T-helper 2 cell treated with Interferon-gamma antibody and Interleukin-4, amounts not matched to agents 5 μg/mL and 100 μg/mL, for 36 hours (primary cell): Measurements from ENCODE around the gene SCYL1.

ENCODE experiments used
- DNase-seq: peaks from one replicate; pipeline ENCODE4 v3.0.0; 2021; ENCODE audit warnings: low spot score
- H3K27ac Mint-ChIP-seq: one replicate; pipeline ENCODE4 v1.8.0; 2021; ENCODE audit warnings: mild to moderate bottlenecking, mixed read lengths
- H3K27me3 Mint-ChIP-seq: one replicate; pipeline ENCODE4 v1.8.0; 2021; ENCODE audit warnings: low read depth, mixed read lengths
- H3K36me3 Mint-ChIP-seq: one replicate; pipeline ENCODE4 v1.8.0; 2021; ENCODE audit warnings: low read depth, mixed read lengths
- H3K4me1 Mint-ChIP-seq: one replicate; pipeline ENCODE4 v1.8.0; 2021; ENCODE audit warnings: low read depth, mixed read lengths
- H3K4me3 Mint-ChIP-seq: one replicate; pipeline ENCODE4 v1.8.0; 2022; ENCODE audit warnings: mild to moderate bottlenecking, moderate library complexity, mixed read lengths
- H3K9me3 Mint-ChIP-seq: one replicate; pipeline ENCODE4 v1.8.0; 2021; ENCODE audit warnings: mixed read lengths

The SCYL1 gene

GRCh38 chr11:65498977-65499712, 25.7 kb upstream of the SCYL1 start, which contains the start of gene MALAT1:
Gene MALAT1, plus strand, starts transcription at chr11:65499045.
- peaks cover 5% of the 10 kb centered on the region for H3K27me3 Mint-ChIP-seq
- H3K9me3 Mint-ChIP-seq = no peaks in the 10 kb centered on the region
- H3K4me1 Mint-ChIP-seq = peaks cover 29% of the 10 kb centered on the region
- no peak within 1 kb of the TSS for H3K27ac Mint-ChIP-seq
- H3K4me3 Mint-ChIP-seq = no peak within 1 kb of the TSS
- H3K36me3 Mint-ChIP-seq = no peaks in the 10 kb centered on the region
- DNase-seq = peak; percentile 91

GRCh38 chr11:65499713-65500386, 25.0 kb upstream of the SCYL1 start:
- Mint-ChIP-seq H3K9me3 (no peaks in the 10 kb centered on the region), H3K36me3 (no peaks in the 10 kb centered on the region), H3K27ac (no peak overlapping the region), H3K4me1 (peaks cover 30% of the 10 kb centered on the region), H3K4me3 (no peak overlapping the region), H3K27me3 (peaks cover 5% of the 10 kb centered on the region)
- DNase-seq = no peak

GRCh38 chr11:65500387-65501185, 24.3 kb upstream of the SCYL1 start:
- Mint-ChIP-seq H3K36me3 (no peaks in the 10 kb centered on the region), H3K27ac (no peak overlapping the region), H3K9me3 (no peaks in the 10 kb centered on the region), H3K27me3 (peaks cover 5% of the 10 kb centered on the region), H3K4me1 (peaks cover 35% of the 10 kb centered on the region), H3K4me3 (no peak overlapping the region)
- peak; percentile 45 for DNase-seq

GRCh38 chr11:65501186-65501471, 23.8 kb upstream of the SCYL1 start:
- H3K27me3 Mint-ChIP-seq = peaks cover 5% of the 10 kb centered on the region

GRCh38 chr11:65501472-65502273, 23.2 kb upstream of the SCYL1 start:
- DNase-seq = no peak
- H3K9me3 Mint-ChIP-seq = no peaks in the 10 kb centered on the region
- H3K27me3 Mint-ChIP-seq = peaks cover 5% of the 10 kb centered on the region
- H3K4me1 Mint-ChIP-seq = peaks cover 40% of the 10 kb centered on the region
- H3K4me3 Mint-ChIP-seq = no peak overlapping the region
- H3K36me3 Mint-ChIP-seq = no peaks in the 10 kb centered on the region
- H3K27ac Mint-ChIP-seq = no peak overlapping the region

More at GRCh38 chr11:65501186-65501471, 23.8 kb upstream of the SCYL1 start:
- H3K36me3 Mint-ChIP-seq = no peaks in the 10 kb centered on the region
- no peaks in the 10 kb centered on the region for H3K9me3 Mint-ChIP-seq
- H3K27ac Mint-ChIP-seq = no peak overlapping the region
- H3K4me3 Mint-ChIP-seq = no peak overlapping the region
- DNase-seq = no peak
- H3K4me1 Mint-ChIP-seq = peaks cover 39% of the 10 kb centered on the region

GRCh38 chr11:65502274-65502554, 22.7 kb upstream of the SCYL1 start:
- Mint-ChIP-seq H3K4me3 (no peak overlapping the region), H3K27me3 (peaks cover 5% of the 10 kb centered on the region), H3K4me1 (peaks cover 41% of the 10 kb centered on the region), H3K27ac (no peak overlapping the region), H3K36me3 (no peaks in the 10 kb centered on the region), H3K9me3 (no peaks in the 10 kb centered on the region)
- DNase-seq = no peak

- no peaks in the 10 kb centered on the region for H3K9me3 Mint-ChIP-seq
- H3K27ac Mint-ChIP-seq = no peak overlapping the region
- H3K27me3 Mint-ChIP-seq = peaks cover 5% of the 10 kb centered on the region
- peaks cover 46% of the 10 kb centered on the region for H3K4me1 Mint-ChIP-seq
- no peak overlapping the region for H3K4me3 Mint-ChIP-seq
- H3K36me3 Mint-ChIP-seq = no peaks in the 10 kb centered on the region
- no peak for DNase-seq
These were observed 22.1 kb upstream of the SCYL1 start for GRCh38 chr11:65502555-65503367.

GRCh38 chr11:65503368-65503948, 21.4 kb upstream of the SCYL1 start:
- H3K27me3 Mint-ChIP-seq = peaks cover 5% of the 10 kb centered on the region
- H3K36me3 Mint-ChIP-seq = no peaks in the 10 kb centered on the region
- H3K4me3 Mint-ChIP-seq = no peak overlapping the region
- peaks cover 47% of the 10 kb centered on the region for H3K4me1 Mint-ChIP-seq
- no peak for DNase-seq
- no peaks in the 10 kb centered on the region for H3K9me3 Mint-ChIP-seq
- H3K27ac Mint-ChIP-seq = peak overlapping the region; percentile 88

GRCh38 chr11:65503949-65504673, 20.8 kb upstream of the SCYL1 start:
- Mint-ChIP-seq H3K9me3 (no peaks in the 10 kb centered on the region), H3K27ac (peak overlapping the region; percentile 88), H3K27me3 (peaks cover 5% of the 10 kb centered on the region), H3K36me3 (no peaks in the 10 kb centered on the region), H3K4me1 (peaks cover 47% of the 10 kb centered on the region), H3K4me3 (no peak overlapping the region)
- DNase-seq = no peak

GRCh38 chr11:65504674-65505465, 20.0 kb upstream of the SCYL1 start:
- peaks cover 5% of the 10 kb centered on the region for H3K27me3 Mint-ChIP-seq
- no peaks in the 10 kb centered on the region for H3K36me3 Mint-ChIP-seq
- no peak overlapping the region for H3K4me3 Mint-ChIP-seq
- peak overlapping the region; percentile 88 for H3K27ac Mint-ChIP-seq
- no peaks in the 10 kb centered on the region for H3K9me3 Mint-ChIP-seq
- H3K4me1 Mint-ChIP-seq = peaks cover 50% of the 10 kb centered on the region
- DNase-seq = no peak

- Mint-ChIP-seq H3K4me3 (no peak overlapping the region), H3K4me1 (peaks cover 54% of the 10 kb centered on the region), H3K27me3 (peaks cover 5% of the 10 kb centered on the region), H3K27ac (peak overlapping the region; percentile 83), H3K36me3 (no peaks in the 10 kb centered on the region), H3K9me3 (no peaks in the 10 kb centered on the region)
- no peak for DNase-seq
These were observed 19.2 kb upstream of the SCYL1 start for GRCh38 chr11:65505466-65506289.
